ENCODE results near the gene HINFP. TPM values are rescaled to one million over a fixed set of nuclear protein-coding genes. Genes with fewer than 3 reads are reported as not detected.
"Not testable (repeated sequence)": the region's sequence is repeated elsewhere in the genome, so short reads cannot be mapped to it uniquely, and the experiment has no call there.

HINFP gene
- total RNA-seq, 1 experiment from 2014 or later = 42.4 TPM

- H3K4me2 ChIP-seq (ENCODE audit: insufficient read depth, insufficient read length, low read length) = peak within 1 kb of the TSS; percentile 91
- peak within 1 kb of the TSS; percentile 96 for H2AFZ ChIP-seq (ENCODE audit: low read length)
- Mint-ChIP-seq H3K36me3 (ENCODE audit: insufficient read depth in 1 of 3, low read depth in 3 of 3) (peaks cover 20 to 26% (median 23%) of the 10 kb centered on the region in 3 experiments; a peak in 6 of 7 replicates), H3K4me3 (peak within 1 kb of the TSS; percentile 85 to 91), H3K27me3 (ENCODE audit: low read depth) (peaks cover 3% of the 10 kb centered on the region; the same call in 1 of the 2 replicates), H3K27ac (peak within 1 kb of the TSS; percentile 99 to 100 (median 100)), H3K9me3 (no peaks in the 10 kb centered on the region; a peak in 1 of 5 replicates), H3K4me1 (peaks cover 25 to 28% of the 10 kb centered on the region in 2 experiments)
- H3K27me3 ChIP-seq (ENCODE audit: insufficient read depth, low read length) = no peaks in the 10 kb centered on the region
- no peak within 1 kb of the TSS for H2BK12ac ChIP-seq (ENCODE audit: insufficient read length, low read depth, low read length)
- no peaks in the 10 kb centered on the region; the same call in 1 of the 2 replicates for H3K79me2 ChIP-seq (ENCODE audit: insufficient read depth, low read length)
- peaks cover 2% of the 10 kb centered on the region; the same call in 1 of the 2 replicates for H3K4me1 ChIP-seq (ENCODE audit: insufficient read depth, low read length)
- no peak within 1 kb of the TSS for H3K56ac ChIP-seq (ENCODE audit: insufficient read length, low read depth, low read length)
- no peak within 1 kb of the TSS for H4K91ac ChIP-seq (ENCODE audit: insufficient read length, low read depth, low read length)
- peak within 1 kb of the TSS; percentile 27 for H2BK5ac ChIP-seq (ENCODE audit: insufficient read length, low read length)
- no peak within 1 kb of the TSS for H3K23ac ChIP-seq (ENCODE audit: insufficient read length, low read depth, low read length)
- H3K14ac ChIP-seq (ENCODE audit: insufficient read depth, low read length) = peak within 1 kb of the TSS; percentile 88; the same call in 1 of the 2 replicates
- H4K8ac ChIP-seq (replicated peaks; ENCODE audit: insufficient read length, low read depth, low read length) = no peak within 1 kb of the TSS
- no peaks in the 10 kb centered on the region for H3K9me3 ChIP-seq (ENCODE audit: control insufficient read depth, low read depth, low read length)
- no peak within 1 kb of the TSS for H2BK20ac ChIP-seq (ENCODE audit: low read depth, low read length, poor library complexity, severe bottlenecking)
- no peaks in the 10 kb centered on the region for H3K79me1 ChIP-seq (ENCODE audit: insufficient read depth, low read depth, low read length, poor library complexity, severe bottlenecking)
- no peak within 1 kb of the TSS for H2AK5ac ChIP-seq (ENCODE audit: insufficient read length, low read length)
- H2BK120ac ChIP-seq (ENCODE audit: low read depth, low read length, poor library complexity, severe bottlenecking) = no peak within 1 kb of the TSS
- peaks cover 19% of the 10 kb centered on the region for H3K23me2 ChIP-seq (ENCODE audit: insufficient read length, low read depth, low read length, poor library complexity, severe bottlenecking)
- no peak within 1 kb of the TSS for H2BK15ac ChIP-seq (ENCODE audit: low read depth, low read length)
- H3K18ac ChIP-seq (ENCODE audit: insufficient read length, low read depth, low read length) = peak within 1 kb of the TSS; percentile 97
- H4K20me1 ChIP-seq (ENCODE audit: control insufficient read depth, insufficient read depth, insufficient read length) = no peaks in the 10 kb centered on the region
- WGBS (ENCODE audit: extremely low coverage, insufficient read length, low lambda C conversion rate) = no CpG with 5 or more reads among the region's 32 CpGs
- H3K9ac ChIP-seq (ENCODE audit: extremely low read depth, insufficient read length, low read length) = peak within 1 kb of the TSS; percentile 89
- DNase-seq = peak; percentile 97
- peak within 1 kb of the TSS; percentile 25 for H4K5ac ChIP-seq (ENCODE audit: insufficient read length, low read depth, low read length)
- H3K4ac ChIP-seq (ENCODE audit: low read depth, low read length) = no peak within 1 kb of the TSS; the same call in 1 of the 2 replicates
- TF ChIP-seq, protein P1, sequence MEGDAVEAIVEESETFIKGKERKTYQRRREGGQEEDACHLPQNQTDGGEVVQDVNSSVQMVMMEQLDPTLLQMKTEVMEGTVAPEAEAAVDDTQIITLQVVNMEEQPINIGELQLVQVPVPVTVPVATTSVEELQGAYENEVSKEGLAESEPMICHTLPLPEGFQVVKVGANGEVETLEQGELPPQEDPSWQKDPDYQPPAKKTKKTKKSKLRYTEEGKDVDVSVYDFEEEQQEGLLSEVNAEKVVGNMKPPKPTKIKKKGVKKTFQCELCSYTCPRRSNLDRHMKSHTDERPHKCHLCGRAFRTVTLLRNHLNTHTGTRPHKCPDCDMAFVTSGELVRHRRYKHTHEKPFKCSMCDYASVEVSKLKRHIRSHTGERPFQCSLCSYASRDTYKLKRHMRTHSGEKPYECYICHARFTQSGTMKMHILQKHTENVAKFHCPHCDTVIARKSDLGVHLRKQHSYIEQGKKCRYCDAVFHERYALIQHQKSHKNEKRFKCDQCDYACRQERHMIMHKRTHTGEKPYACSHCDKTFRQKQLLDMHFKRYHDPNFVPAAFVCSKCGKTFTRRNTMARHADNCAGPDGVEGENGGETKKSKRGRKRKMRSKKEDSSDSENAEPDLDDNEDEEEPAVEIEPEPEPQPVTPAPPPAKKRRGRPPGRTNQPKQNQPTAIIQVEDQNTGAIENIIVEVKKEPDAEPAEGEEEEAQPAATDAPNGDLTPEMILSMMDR (conservative IDR thresholded peaks at IDR 0.05) = no peak; the same call in 2 of the 3 replicates
- H3K27ac ChIP-seq (ENCODE audit: insufficient read length, low read depth, low read length) = peak within 1 kb of the TSS; percentile 81
- H3T11ph ChIP-seq (ENCODE audit: low read length) = no peak within 1 kb of the TSS
Measured at GRCh38 chr11:119101759-119102423, 19.5 kb upstream of the HINFP start, which contains the start of gene DPAGT1. Gene DPAGT1 (minus strand): TSS chr11:119101853. CDS start chr11:119101655, 198 bp downstream.

GRCh38 chr11:119103161-119103664 lies 18.2 kb upstream of the HINFP start:
- not testable (repeated sequence) for H3K4ac ChIP-seq (ENCODE audit: low read depth, low read length); H3K27me3 Mint-ChIP-seq (ENCODE audit: low read depth); H2BK15ac ChIP-seq (ENCODE audit: low read depth, low read length); H2BK12ac ChIP-seq (ENCODE audit: insufficient read length, low read depth, low read length); H2AFZ ChIP-seq (ENCODE audit: low read length); H3K9ac ChIP-seq (ENCODE audit: extremely low read depth, insufficient read length, low read length); DNase-seq; H4K91ac ChIP-seq (ENCODE audit: insufficient read length, low read depth, low read length); H2BK120ac ChIP-seq (ENCODE audit: low read depth, low read length, poor library complexity, severe bottlenecking); H2AK5ac ChIP-seq (ENCODE audit: insufficient read length, low read length); H3K79me1 ChIP-seq (ENCODE audit: insufficient read depth, low read depth, low read length, poor library complexity, severe bottlenecking); H3K4me2 ChIP-seq (ENCODE audit: insufficient read depth, insufficient read length, low read length); H4K8ac ChIP-seq (replicated peaks; ENCODE audit: insufficient read length, low read depth, low read length); H3K14ac ChIP-seq (ENCODE audit: insufficient read depth, low read length); H3K27me3 ChIP-seq (ENCODE audit: insufficient read depth, low read length); H3K4me1 ChIP-seq (ENCODE audit: insufficient read depth, low read length); H2BK5ac ChIP-seq (ENCODE audit: insufficient read length, low read length); H3K9me3 ChIP-seq (ENCODE audit: control insufficient read depth, low read depth, low read length); H4K5ac ChIP-seq (ENCODE audit: insufficient read length, low read depth, low read length); H4K20me1 ChIP-seq (ENCODE audit: control insufficient read depth, insufficient read depth, insufficient read length); H3K79me2 ChIP-seq (ENCODE audit: insufficient read depth, low read length); H2BK20ac ChIP-seq (ENCODE audit: low read depth, low read length, poor library complexity, severe bottlenecking); H3K56ac ChIP-seq (ENCODE audit: insufficient read length, low read depth, low read length); H3K9me3 Mint-ChIP-seq; H3K23ac ChIP-seq (ENCODE audit: insufficient read length, low read depth, low read length); H3K27ac ChIP-seq (ENCODE audit: insufficient read length, low read depth, low read length); H3T11ph ChIP-seq (ENCODE audit: low read length); H3K18ac ChIP-seq (ENCODE audit: insufficient read length, low read depth, low read length)
- H3K4me3 Mint-ChIP-seq = peak overlapping the region; percentile 85 to 91
- H3K4me1 Mint-ChIP-seq = peaks cover 26 to 29% of the 10 kb centered on the region in 2 experiments
- H3K36me3 Mint-ChIP-seq (ENCODE audit: insufficient read depth in 1 of 3, low read depth in 3 of 3) = peaks cover 10 to 13% (median 11%) of the 10 kb centered on the region in 3 experiments; a peak in 6 of 7 replicates
- no CpG with 5 or more reads among the region's 18 CpGs for WGBS (ENCODE audit: extremely low coverage, insufficient read length, low lambda C conversion rate)
- H3K27ac Mint-ChIP-seq = peak overlapping the region; percentile 54 to 100 (median 100); a peak in 5 of 7 replicates
- peaks cover 25% of the 10 kb centered on the region for H3K23me2 ChIP-seq (ENCODE audit: insufficient read length, low read depth, low read length, poor library complexity, severe bottlenecking)

Data from H9 (cell line).